ENCODE measurements around the gene PCED1B.
"Not testable (repeated sequence)": the region's sequence is repeated elsewhere in the genome, so short reads cannot be mapped to it uniquely, and the experiment has no call there.

Gene PCED1B

GRCh38 chr12:47201190-47201589 lies 121.8 kb downstream of the PCED1B start:
- not testable (repeated sequence) for FAIRE-seq; DNase-seq (ENCODE audit: insufficient read length, low spot score)

GRCh38 chr12:47202176-47202575 lies 122.8 kb downstream of the PCED1B start:
- FAIRE-seq (no peak), DNase-seq (ENCODE audit: insufficient read length, low spot score) (no peak)

GRCh38 chr12:47205532-47206449 lies 126.4 kb downstream of the PCED1B start:
- FAIRE-seq (no peak), DNase-seq (ENCODE audit: insufficient read length, low spot score) (no peak)

GRCh38 chr12:47206450-47207339 lies 127.3 kb downstream of the PCED1B start:
- DNase-seq (ENCODE audit: insufficient read length, low spot score) (no peak), FAIRE-seq (no peak)

GRCh38 chr12:47207340-47207717 lies 127.9 kb downstream of the PCED1B start:
- FAIRE-seq: no peak
- DNase-seq (ENCODE audit: insufficient read length, low spot score): no peak

- no peak for DNase-seq (ENCODE audit: insufficient read length, low spot score)
- no peak for FAIRE-seq
These were observed 128.4 kb downstream of the PCED1B start for GRCh38 chr12:47207829-47208248.

GRCh38 chr12:47209014-47209413 lies 129.6 kb downstream of the PCED1B start:
- FAIRE-seq (no peak), DNase-seq (ENCODE audit: insufficient read length, low spot score) (no peak)

- DNase-seq (ENCODE audit: insufficient read length, low spot score): no peak
- no peak for FAIRE-seq
These were observed 131.4 kb downstream of the PCED1B start for GRCh38 chr12:47210776-47211175.

- DNase-seq (ENCODE audit: insufficient read length, low spot score) (no peak), FAIRE-seq (no peak)
These were observed 133.2 kb downstream of the PCED1B start for GRCh38 chr12:47212701-47213039.

GRCh38 chr12:47213396-47213795 lies 134.0 kb downstream of the PCED1B start:
- FAIRE-seq: no peak
- no peak for DNase-seq (ENCODE audit: insufficient read length, low spot score)

GRCh38 chr12:47214001-47214619 lies 134.7 kb downstream of the PCED1B start:
- no peak for FAIRE-seq
- no peak for DNase-seq (ENCODE audit: insufficient read length, low spot score)

- FAIRE-seq: no peak
- DNase-seq (ENCODE audit: insufficient read length, low spot score): no peak
These were observed 135.3 kb downstream of the PCED1B start for GRCh38 chr12:47214771-47215170.

- DNase-seq (ENCODE audit: insufficient read length, low spot score) (no peak), FAIRE-seq (no peak)
These were observed 136.8 kb downstream of the PCED1B start for GRCh38 chr12:47216150-47216677.

- not testable (repeated sequence) for DNase-seq (ENCODE audit: insufficient read length, low spot score); FAIRE-seq
These were observed 138.1 kb downstream of the PCED1B start for GRCh38 chr12:47217595-47217869.

- no peak for FAIRE-seq
- no peak for DNase-seq (ENCODE audit: insufficient read length, low spot score)
These were observed 138.8 kb downstream of the PCED1B start for GRCh38 chr12:47218191-47218654.

- DNase-seq (ENCODE audit: insufficient read length, low spot score) (no peak), FAIRE-seq (no peak)
These were observed 139.8 kb downstream of the PCED1B start for GRCh38 chr12:47219243-47219642.

GRCh38 chr12:47221256-47222023 lies 142.0 kb downstream of the PCED1B start:
- DNase-seq (ENCODE audit: insufficient read length, low spot score): no peak
- FAIRE-seq: no peak

- no peak for DNase-seq (ENCODE audit: insufficient read length, low spot score)
- FAIRE-seq: no peak
These were observed 143.2 kb downstream of the PCED1B start for GRCh38 chr12:47222520-47223030.

GRCh38 chr12:47223031-47223847 lies 143.8 kb downstream of the PCED1B start:
- FAIRE-seq (no peak), DNase-seq (ENCODE audit: insufficient read length, low spot score) (no peak)
